CD4-positive, alpha-beta memory T cell (primary cell): ENCODE measurements around the gene SH3GL2. TPM values are rescaled to one million over a fixed set of nuclear protein-coding genes. Genes with fewer than 3 reads are reported as not detected.

Source experiments
- CTCF ChIA-PET: fragments of 350-600 bp; sonication (Branson Sonifier 250); formaldehyde crosslinking; loops from one replicate; lab custom pipeline; 2021; ENCODE audit warnings: inconsistent platforms; ENCODE audit not compliant: partially characterized antibody; lab: Charles Lee
- POLR2A ChIA-PET: fragments of 350-600 bp; sonication (Branson Sonifier 250); formaldehyde crosslinking; loops from one replicate; lab custom pipeline; 2021; ENCODE audit not compliant: partially characterized antibody; lab: Charles Lee
- DNase-seq, 5 donors: peaks; one replicate each; pipeline versions ENCODE4 v3.0.0 to v3.0.0-alpha.2; 2020 to 2022; ENCODE audit warnings: mixed read lengths in 1 of 5
- H3K27ac ChIP-seq: one replicate; pipeline ENCODE4 v1.7.0; 2013; ENCODE audit warnings: low read depth, low read length
- H3K27me3 ChIP-seq: 2 replicates; pipeline ENCODE4 v1.7.0; 2013; ENCODE audit warnings: mild to moderate bottlenecking, low read length, moderate library complexity; ENCODE audit not compliant: insufficient read depth
- H3K36me3 ChIP-seq: 2 replicates; pipeline ENCODE4 v1.7.0; 2013; ENCODE audit warnings: mild to moderate bottlenecking, low read length, moderate library complexity; ENCODE audit not compliant: insufficient read depth
- H3K4me1 ChIP-seq: 2 replicates; pipeline ENCODE4 v1.7.0; 2013; ENCODE audit warnings: mild to moderate bottlenecking, low read length, moderate library complexity; ENCODE audit not compliant: insufficient read depth
- H3K4me3 ChIP-seq, 2 donors: one replicate each; pipeline ENCODE4 v1.7.0; 2013; ENCODE audit warnings: low read length in 2 of 2, mild to moderate bottlenecking in 1 of 2
- H3K9me3 ChIP-seq, 2 donors: one replicate each; pipeline ENCODE4 v1.7.0; 2013; ENCODE audit warnings: low read length in 2 of 2, control low read depth in 1 of 2; ENCODE audit not compliant: control insufficient read depth in 1 of 2
- H3K27ac Mint-ChIP-seq, 7 donors: one replicate each; pipeline ENCODE4 v1.8.0; 2020 to 2021; ENCODE audit warnings: mixed read lengths in 7 of 7, mild to moderate bottlenecking in 6 of 7, inconsistent platforms in 3 of 7, moderate library complexity in 3 of 7
- H3K27me3 Mint-ChIP-seq, 2 donors: one replicate each; pipeline ENCODE4 v1.8.0; 2020 to 2021; ENCODE audit warnings: mixed read lengths in 2 of 2
- H3K36me3 Mint-ChIP-seq, 2 donors: one replicate each; pipeline ENCODE4 v1.8.0; 2020 to 2021; ENCODE audit warnings: mixed read lengths in 2 of 2, inconsistent platforms in 1 of 2, mild to moderate bottlenecking in 1 of 2
- H3K4me1 Mint-ChIP-seq, 4 donors: one replicate each; pipeline ENCODE4 v1.8.0; 2020 to 2021; ENCODE audit warnings: mixed read lengths in 4 of 4, mild to moderate bottlenecking in 1 of 4
- H3K4me3 Mint-ChIP-seq, 8 donors: one replicate each; pipeline ENCODE4 v1.8.0; 2020 to 2021; ENCODE audit warnings: mixed read lengths in 8 of 8, mild to moderate bottlenecking in 7 of 8, moderate library complexity in 6 of 8, inconsistent platforms in 3 of 8
- H3K9me3 Mint-ChIP-seq, 8 donors: one replicate each; pipeline ENCODE4 v1.8.0; 2020 to 2021; ENCODE audit warnings: mixed read lengths in 8 of 8, mild to moderate bottlenecking in 5 of 8, inconsistent platforms in 3 of 8, moderate library complexity in 1 of 8
- intact Hi-C: fragments of 100-400 bp; cut with micrococcal nuclease; formaldehyde crosslinking; loops from one replicate; pipeline ENCODE4 v1.15.1; 2023
- polyA plus RNA-seq, 2 donors: library from polyadenylated mRNA; unstranded; fragments of 300-500 nt; fragmentation: Illumina TruSeq; gene quantifications; one replicate each; pipeline ENCODE4 v1.2.3, GENCODE V29; 2021
- total RNA-seq, 2 experiments: library from RNA; stranded (reverse); gene quantifications; one replicate each; pipeline ENCODE4 v1.2.3, GENCODE V29; 2021

SH3GL2 gene
- total and polyA plus RNA-seq, 4 experiments from 2014 or later = not detected

DNA sequence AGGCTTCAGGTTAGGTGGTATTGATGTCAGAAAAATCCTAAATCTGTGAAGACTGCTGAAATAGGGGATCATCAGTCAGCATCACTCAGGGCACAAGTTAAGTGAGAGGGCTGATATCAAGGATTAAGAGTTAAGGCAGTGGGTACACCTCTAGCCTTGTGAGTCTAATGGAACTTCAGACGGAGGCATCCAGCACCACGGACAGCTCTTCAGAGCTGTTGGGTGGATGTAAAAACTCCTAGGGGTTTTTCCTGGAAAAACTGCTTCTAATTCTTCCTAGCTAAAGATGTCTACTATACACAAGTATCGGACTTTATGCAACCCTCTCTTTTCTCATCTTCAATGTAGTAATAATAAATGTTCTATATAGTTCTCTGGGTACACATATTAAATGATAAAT is 165.9 kb downstream of the SH3GL2 start:
- H3K36me3 ChIP-seq = no peaks in the 10 kb centered on the region
- H3K4me3 Mint-ChIP-seq = no peak overlapping the region
- DNase-seq = no peak
- ChIA-PET CTCF (no interaction called here), POLR2A (no interaction called here)
- H3K4me1 ChIP-seq = no peaks in the 10 kb centered on the region
- no peaks in the 10 kb centered on the region for H3K4me1 Mint-ChIP-seq
- intact Hi-C loops = no loop called here
- no peaks in the 10 kb centered on the region for H3K9me3 ChIP-seq
- no peak overlapping the region for H3K27ac ChIP-seq
- no peaks in the 10 kb centered on the region for H3K27me3 Mint-ChIP-seq
- no peaks in the 10 kb centered on the region for H3K27me3 ChIP-seq
- peaks cover 0 to 17% (median 4%) of the 10 kb centered on the region in 8 donors for H3K9me3 Mint-ChIP-seq
- H3K4me3 ChIP-seq = no peak overlapping the region
- H3K36me3 Mint-ChIP-seq = no peaks in the 10 kb centered on the region
- H3K27ac Mint-ChIP-seq = no peak overlapping the region

DNA sequence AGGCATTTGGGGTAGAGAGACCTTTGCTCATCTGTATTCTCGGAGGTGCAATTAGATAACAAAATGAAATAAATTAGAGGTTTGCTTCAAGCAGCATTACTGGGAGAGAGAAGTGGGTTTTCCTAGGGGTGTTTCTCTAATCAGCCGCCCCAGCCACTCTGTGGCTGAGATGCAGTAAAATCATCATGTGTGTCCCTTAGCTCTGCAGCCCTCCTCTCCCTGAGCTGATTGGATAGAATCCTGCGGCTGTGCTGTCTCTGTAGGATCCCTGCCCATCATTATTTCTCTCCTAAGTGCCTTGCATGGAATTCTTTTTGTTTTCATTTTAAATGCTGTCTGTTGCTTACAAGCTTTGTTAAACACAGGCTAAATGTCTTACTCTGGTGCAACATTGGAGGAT is 171.4 kb downstream of the SH3GL2 start:
- ChIA-PET CTCF (no interaction called here), POLR2A (no interaction called here)
- Mint-ChIP-seq H3K36me3 (no peaks in the 10 kb centered on the region), H3K4me3 (no peak overlapping the region), H3K4me1 (no peaks in the 10 kb centered on the region), H3K27ac (no peak overlapping the region), H3K27me3 (no peaks in the 10 kb centered on the region), H3K9me3 (peaks cover 0 to 17% (median 8%) of the 10 kb centered on the region in 8 donors)
- Histone ChIP-seq H3K9me3 (no peaks in the 10 kb centered on the region), H3K27me3 (no peaks in the 10 kb centered on the region), H3K36me3 (no peaks in the 10 kb centered on the region), H3K27ac (no peak overlapping the region), H3K4me1 (no peaks in the 10 kb centered on the region), H3K4me3 (no peak overlapping the region)
- intact Hi-C loops = no loop called here
- DNase-seq = no peak

DNA sequence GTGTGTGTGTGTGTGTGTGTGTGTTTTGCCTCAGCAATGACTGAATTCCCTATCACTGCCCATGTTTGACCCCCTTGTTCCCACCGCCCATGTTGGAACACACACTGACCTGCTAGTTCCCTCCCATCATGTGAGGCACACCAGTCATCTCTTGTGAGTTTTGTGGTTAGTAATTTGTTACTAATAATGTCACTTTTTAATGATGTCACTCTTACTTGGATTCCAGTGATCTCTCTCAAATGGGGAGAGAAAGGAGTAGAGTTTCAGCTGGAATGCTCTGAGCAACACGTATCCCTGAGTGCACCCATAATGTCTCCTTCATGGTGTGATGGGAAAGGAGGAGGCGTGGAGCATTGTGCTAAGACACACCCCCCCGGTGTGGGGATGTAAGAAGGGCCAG is 172.6 kb downstream of the SH3GL2 start:
- no peak for DNase-seq
- peaks cover 0 to 15% (median 6%) of the 10 kb centered on the region in 8 donors for H3K9me3 Mint-ChIP-seq
- intact Hi-C loops = no loop called here
- H3K9me3 ChIP-seq = no peaks in the 10 kb centered on the region
- H3K4me1 ChIP-seq = no peaks in the 10 kb centered on the region
- ChIA-PET CTCF (no interaction called here), POLR2A (no interaction called here)
- no peak overlapping the region for H3K27ac Mint-ChIP-seq
- H3K36me3 Mint-ChIP-seq = no peaks in the 10 kb centered on the region
- no peaks in the 10 kb centered on the region for H3K27me3 Mint-ChIP-seq
- no peak overlapping the region for H3K4me3 Mint-ChIP-seq
- H3K36me3 ChIP-seq = no peaks in the 10 kb centered on the region
- H3K4me1 Mint-ChIP-seq = no peaks in the 10 kb centered on the region
- no peak overlapping the region for H3K27ac ChIP-seq
- no peaks in the 10 kb centered on the region for H3K27me3 ChIP-seq
- H3K4me3 ChIP-seq = no peak overlapping the region

DNA sequence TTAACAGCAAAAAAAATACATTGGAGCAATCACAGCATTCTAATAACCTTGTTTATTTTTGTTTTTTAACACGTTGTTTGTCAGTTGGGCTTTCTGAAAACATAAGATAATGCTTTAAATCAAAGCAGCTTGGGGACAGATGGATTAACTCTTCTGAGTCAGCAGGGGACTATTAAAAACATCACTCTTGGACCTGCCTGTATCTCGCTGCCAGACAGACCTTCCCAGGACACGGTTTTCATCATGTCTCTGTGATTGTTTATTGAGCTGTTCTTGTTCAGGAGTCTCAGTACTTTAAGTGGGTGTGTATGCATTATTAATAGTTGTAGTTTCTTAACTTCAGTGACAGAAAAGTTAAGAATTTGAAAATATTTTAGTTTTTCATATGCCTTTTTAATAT is 173.2 kb downstream of the SH3GL2 start:
- Histone ChIP-seq H3K4me3 (no peak overlapping the region), H3K9me3 (no peaks in the 10 kb centered on the region), H3K27me3 (no peaks in the 10 kb centered on the region), H3K36me3 (no peaks in the 10 kb centered on the region), H3K4me1 (no peaks in the 10 kb centered on the region), H3K27ac (no peak overlapping the region)
- POLR2A ChIA-PET = no interaction called here
- no peak overlapping the region for H3K27ac Mint-ChIP-seq
- no peaks in the 10 kb centered on the region for H3K36me3 Mint-ChIP-seq
- no peaks in the 10 kb centered on the region for H3K4me1 Mint-ChIP-seq
- CTCF ChIA-PET = no interaction called here
- intact Hi-C loops = no loop called here
- H3K27me3 Mint-ChIP-seq = no peaks in the 10 kb centered on the region
- no peak for DNase-seq
- peaks cover 0 to 19% (median 6%) of the 10 kb centered on the region in 8 donors for H3K9me3 Mint-ChIP-seq
- no peak overlapping the region for H3K4me3 Mint-ChIP-seq

DNA sequence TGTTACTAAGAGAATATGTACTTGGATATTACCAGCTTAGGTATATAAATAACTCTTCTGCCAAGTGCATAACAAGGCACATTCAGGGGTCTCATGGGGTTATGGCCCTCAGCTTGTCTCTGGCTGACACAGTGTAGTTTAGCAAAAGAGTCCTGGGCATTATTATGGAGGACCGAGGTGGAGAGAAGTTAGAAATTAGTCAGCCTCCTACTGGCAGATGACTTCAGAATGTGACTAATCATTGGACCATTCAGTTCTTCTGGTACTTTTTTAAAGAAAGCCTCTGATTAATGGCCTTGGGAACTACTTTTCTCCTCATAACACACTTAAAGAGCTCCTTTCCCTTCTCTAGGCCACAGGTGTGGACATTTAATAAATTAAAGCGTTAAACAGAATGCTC is 178.9 kb downstream of the SH3GL2 start:
- Mint-ChIP-seq H3K27me3 (no peaks in the 10 kb centered on the region), H3K27ac (no peak overlapping the region), H3K4me1 (no peaks in the 10 kb centered on the region), H3K9me3 (peaks cover 0 to 21% (median 7%) of the 10 kb centered on the region in 8 donors), H3K4me3 (no peak overlapping the region), H3K36me3 (no peaks in the 10 kb centered on the region)
- ChIA-PET CTCF (no interaction called here), POLR2A (no interaction called here)
- H3K27ac ChIP-seq = no peak overlapping the region
- H3K36me3 ChIP-seq = no peaks in the 10 kb centered on the region
- H3K4me3 ChIP-seq = no peak overlapping the region
- H3K9me3 ChIP-seq = no peaks in the 10 kb centered on the region
- no peaks in the 10 kb centered on the region for H3K27me3 ChIP-seq
- DNase-seq = no peak
- H3K4me1 ChIP-seq = no peaks in the 10 kb centered on the region
- intact Hi-C loops = no loop called here

DNA sequence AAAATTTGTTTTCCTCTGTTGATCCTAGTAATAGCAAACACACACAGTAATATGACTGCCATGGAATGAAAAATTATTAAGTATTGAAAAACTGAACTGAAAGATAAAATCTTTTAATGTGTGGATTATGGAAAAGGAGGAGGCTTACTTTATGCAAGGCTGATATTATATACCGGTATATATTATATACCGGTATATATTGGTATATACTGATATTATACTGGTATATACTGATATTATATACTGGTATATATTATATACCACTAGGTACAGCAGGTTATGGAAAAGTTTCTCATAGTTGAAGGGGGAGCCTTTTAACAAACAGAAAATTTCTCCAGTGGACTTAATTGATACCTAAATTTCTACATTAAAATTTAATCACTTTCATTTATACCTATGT is 181.4 kb downstream of the SH3GL2 start:
- Histone ChIP-seq H3K36me3 (no peaks in the 10 kb centered on the region), H3K4me3 (no peak overlapping the region), H3K9me3 (no peaks in the 10 kb centered on the region), H3K27me3 (no peaks in the 10 kb centered on the region), H3K4me1 (no peaks in the 10 kb centered on the region), H3K27ac (no peak overlapping the region)
- ChIA-PET CTCF (no interaction called here), POLR2A (no interaction called here)
- intact Hi-C loops = no loop called here
- Mint-ChIP-seq H3K9me3 (peaks cover 0 to 10% (median 3%) of the 10 kb centered on the region in 8 donors), H3K27ac (no peak overlapping the region), H3K27me3 (no peaks in the 10 kb centered on the region), H3K4me3 (no peak overlapping the region), H3K36me3 (no peaks in the 10 kb centered on the region), H3K4me1 (no peaks in the 10 kb centered on the region)
- DNase-seq = no peak

DNA sequence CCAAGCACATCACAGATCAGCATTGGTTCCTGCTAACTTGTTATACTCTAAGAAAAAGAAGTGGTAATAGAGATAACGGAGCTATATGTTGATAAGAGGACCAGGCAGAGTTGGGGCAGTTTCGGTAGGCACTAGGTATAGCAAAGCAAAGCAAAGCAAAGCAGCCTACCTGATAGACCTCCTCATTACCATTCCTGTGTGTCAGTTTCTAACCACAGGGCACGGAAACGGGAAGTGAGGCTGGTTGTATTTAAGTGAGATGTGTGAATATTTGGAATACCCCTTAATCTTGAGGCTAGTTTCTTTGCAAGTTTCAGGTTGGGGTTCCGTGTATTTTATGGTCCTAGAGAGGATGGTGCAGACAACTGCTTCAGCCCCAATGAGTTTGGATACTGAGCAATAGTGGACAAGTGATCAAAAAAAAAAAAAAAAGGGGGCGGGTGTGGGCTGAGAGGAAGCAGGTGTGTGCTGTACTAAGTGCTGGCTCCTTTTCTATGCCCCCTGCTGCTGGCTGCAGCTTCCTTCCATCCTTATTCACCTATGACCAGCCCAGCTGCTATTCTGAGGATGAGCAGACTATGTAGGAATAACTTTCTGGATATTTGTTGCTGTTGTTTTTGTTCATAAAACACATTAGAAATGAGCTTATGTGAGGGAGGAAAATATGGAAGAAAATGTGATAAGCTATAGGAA is 183.3 kb downstream of the SH3GL2 start:
- POLR2A ChIA-PET = no interaction called here
- H3K9me3 Mint-ChIP-seq = peaks cover 0 to 9% (median 4%) of the 10 kb centered on the region in 8 donors
- H3K27me3 Mint-ChIP-seq = no peaks in the 10 kb centered on the region

More for the DNA sequence above, 183.3 kb downstream of the SH3GL2 start:
- H3K36me3 Mint-ChIP-seq = no peaks in the 10 kb centered on the region
- no peak overlapping the region for H3K27ac Mint-ChIP-seq
- Histone ChIP-seq H3K4me3 (no peak overlapping the region), H3K36me3 (no peaks in the 10 kb centered on the region), H3K4me1 (no peaks in the 10 kb centered on the region), H3K9me3 (no peaks in the 10 kb centered on the region), H3K27me3 (no peaks in the 10 kb centered on the region), H3K27ac (no peak overlapping the region)
- H3K4me3 Mint-ChIP-seq = no peak overlapping the region
- no peak for DNase-seq
- intact Hi-C loops = no loop called here
- CTCF ChIA-PET = no interaction called here
- no peaks in the 10 kb centered on the region for H3K4me1 Mint-ChIP-seq
